ENCODE results near the gene ODF4. TPM values are rescaled to one million over a fixed set of nuclear protein-coding genes. Genes with fewer than 3 reads are reported as not detected.
"Not testable (repeated sequence)": the region's sequence is repeated elsewhere in the genome, so short reads cannot be mapped to it uniquely, and the experiment has no call there.

Gene ODF4
- polyA plus RNA-seq, 1 of the 3 experiments (the other 2 are of a cell fraction): not detected

- ChIA-PET POLR2A (interaction anchor here (0.8 to 1.3 kb wide), 2 partner anchors 82 to 317 kb away, joined by 3 read pairs; partner anchors contain the start of gene SLC25A35), CTCF (interaction anchor here (1.3 to 2.5 kb wide), 3 partner anchors 16 to 369 kb away, joined by 4 to 11 read pairs (median 5); no protein-coding TSS in a partner anchor)
- H3K27ac ChIP-seq (ENCODE audit: low read depth in 2 of 2, low read length in 1 of 2): peak overlapping the region; percentile 71 to 82; a peak in 2 of 4 replicates
- 93% methylated on average over 4 of the region's 4 CpGs for WGBS (ENCODE audit: low lambda C conversion rate)
- no peak overlapping the region for H2AFZ ChIP-seq (ENCODE audit: low read depth)
- H3K79me2 ChIP-seq (ENCODE audit: insufficient read depth): peaks cover 56% of the 10 kb centered on the region
- H3K4me3 ChIP-seq (ENCODE audit: low read depth in 2 of 2, low read length in 1 of 2): no peak overlapping the region
- no peak overlapping the region for H3K9ac ChIP-seq
- H3K27me3 ChIP-seq (ENCODE audit: insufficient read depth): no peaks in the 10 kb centered on the region
- no peaks in the 10 kb centered on the region for H3K9me2 ChIP-seq
- no peak for TF ChIP-seq FOXM1 (IDR thresholded peaks at IDR 0.05; ENCODE audit: low read depth)
- TF ChIP-seq FOSL2 (IDR thresholded peaks at IDR 0.05; ENCODE audit: borderline replicate concordance, low read depth): no peak
- TF ChIP-seq NRF1 (IDR thresholded peaks at IDR 0.05; ENCODE audit: low read depth, low read length): no peak
- TF ChIP-seq MXI1 (IDR thresholded peaks at IDR 0.05; ENCODE audit: low read depth, low read length): no peak
- TF ChIP-seq GATA2 (CRISPR knock-in tag; IDR thresholded peaks at IDR 0.05): no peak
- TF ChIP-seq YY1 (IDR thresholded peaks at IDR 0.05; ENCODE audit: low read depth): no peak
- no peak for TF ChIP-seq TCF12 (IDR thresholded peaks at IDR 0.05)
- TF ChIP-seq SMC3 (IDR thresholded peaks at IDR 0.05; ENCODE audit: low read depth, low read length): no peak
- no peak for TF ChIP-seq IRF3 (IDR thresholded peaks at IDR 0.05; ENCODE audit: low read depth, low read length)
- no peak for TF ChIP-seq GABPA (IDR thresholded peaks at IDR 0.05; ENCODE audit: low read depth)
- no peak for TF ChIP-seq REST (IDR thresholded peaks at IDR 0.05; ENCODE audit: low read depth, low read length)
- no peak for TF ChIP-seq PBX3 (IDR thresholded peaks at IDR 0.05)
- peaks cover 23 to 28% of the 10 kb centered on the region in 2 experiments; a peak in 3 of 4 replicates for H3K4me1 ChIP-seq (ENCODE audit: control insufficient read depth in 1 of 2, insufficient read depth in 2 of 2, low read depth in 1 of 2, low read length in 1 of 2)
- no peaks in the 10 kb centered on the region for H3K9me3 ChIP-seq
- H3K4me2 ChIP-seq: no peak overlapping the region
- peaks cover 32 to 58% of the 10 kb centered on the region in 2 experiments for H3K36me3 ChIP-seq (replicated peaks in 1 of 2; ENCODE audit: control insufficient read depth in 1 of 2, insufficient read depth in 2 of 2, low read length in 1 of 2)
- peaks cover 62% of the 10 kb centered on the region for H3F3A ChIP-seq (replicated peaks; ENCODE audit: insufficient read depth)
- no peak for DNase-seq
- peaks cover 53% of the 10 kb centered on the region for H4K20me1 ChIP-seq (ENCODE audit: insufficient read depth)
Measured at GRCh38 chr17:8377422-8377821, 37.8 kb downstream of the ODF4 start.

GRCh38 chr17:8378117-8378516 is 38.5 kb downstream of the ODF4 start:
- DNase-seq; H3K9me3 ChIP-seq; H3K4me3 ChIP-seq (ENCODE audit: low read depth in 2 of 2, low read length in 1 of 2); CTCF ChIA-PET; H3K9ac ChIP-seq; H3K4me2 ChIP-seq; H3K9me2 ChIP-seq; H3K27me3 ChIP-seq (ENCODE audit: insufficient read depth); H2AFZ ChIP-seq (ENCODE audit: low read depth): not testable (repeated sequence)
- Histone ChIP-seq H3K79me2 (ENCODE audit: insufficient read depth) (peaks cover 63% of the 10 kb centered on the region), H3K4me1 (ENCODE audit: control insufficient read depth in 1 of 2, insufficient read depth in 2 of 2, low read depth in 1 of 2, low read length in 1 of 2) (peaks cover 23 to 28% of the 10 kb centered on the region in 2 experiments; a peak in 3 of 4 replicates), H3K36me3 (replicated peaks in 1 of 2; ENCODE audit: control insufficient read depth in 1 of 2, insufficient read depth in 2 of 2, low read length in 1 of 2) (peaks cover 32 to 56% of the 10 kb centered on the region in 2 experiments), H3K27ac (ENCODE audit: low read depth in 2 of 2, low read length in 1 of 2) (peak overlapping the region in 1 of 2 experiments; percentile 71; a peak in 1 of 4 replicates), H4K20me1 (ENCODE audit: insufficient read depth) (peaks cover 53% of the 10 kb centered on the region), H3F3A (replicated peaks; ENCODE audit: insufficient read depth) (peaks cover 67% of the 10 kb centered on the region)
- POLR2A ChIA-PET: interaction anchor here (0.6 kb wide), 1 partner anchor 52 kb away, joined by 3 read pairs; no protein-coding TSS in a partner anchor
- 75% methylated on average over 8 of the region's 8 CpGs for WGBS (ENCODE audit: low lambda C conversion rate)
